M059J (cell line): Measurements from ENCODE around the gene TYR. TPM values are rescaled to one million over a fixed set of nuclear protein-coding genes. Genes with fewer than 3 reads are reported as not detected.

Experiments used
- total RNA-seq: library from RNA; depleted of rRNA; stranded (reverse); fragments of >200 nt; shearing (Covaris generic); gene quantifications from 2 replicates; pipeline ENCODE4 v1.2.3, GENCODE V29; 2014; rRNA removed

Gene TYR
- total RNA-seq, 1 experiment from 2014 or later: not detected

Other genes with a start within 250 kb of the TYR start
- 0.10 and 0.22 TPM in 2 replicates for gene GRM5, start 111.9 kb upstream of the TYR start, total RNA-seq